Spleen (tissue), 11 donors: Measurements from ENCODE around the gene MAD2L1BP. TPM values are rescaled to one million over a fixed set of nuclear protein-coding genes. Genes with fewer than 3 reads are reported as not detected.

ENCODE experiments used
- DNase-seq: peaks from one replicate; pipeline ENCODE4 v3.0.0-alpha.2; 2020
- H3K27ac ChIP-seq, 8 donors: fragments of 200-600 bp; sonication (generic) in 7 of 8; 1 replicate in 4 of 8; 2 replicates in 4 of 8; pipeline versions ENCODE4 v1.5.0 to v1.8.0; 2016 to 2021; ENCODE audit warnings: inconsistent platforms in 4 of 8, mild to moderate bottlenecking in 4 of 8, moderate library complexity in 1 of 8
- H3K27me3 ChIP-seq, 7 donors: fragments of 200-600 bp; sonication (generic) in 6 of 7; replicated peaks in 1 of 7; 1 replicate in 4 of 7; 2 replicates in 3 of 7; pipeline versions ENCODE4 v1.5.0 to v1.8.0; 2016 to 2021; ENCODE audit warnings: inconsistent platforms in 3 of 7, mild to moderate bottlenecking in 1 of 7
- H3K36me3 ChIP-seq, 6 donors: fragments of 200-600 bp; sonication (generic) in 5 of 6; 1 replicate in 4 of 6; 2 replicates in 2 of 6; pipeline versions ENCODE4 v1.5.0 to v1.8.0; 2016 to 2021; ENCODE audit warnings: inconsistent platforms in 2 of 6
- H3K4me1 ChIP-seq, 6 donors: fragments of 200-600 bp; sonication (generic) in 5 of 6; 1 replicate in 3 of 6; 2 replicates in 3 of 6; pipeline versions ENCODE4 v1.5.0 to v1.8.0; 2016 to 2021; ENCODE audit warnings: inconsistent platforms in 3 of 6
- H3K4me3 ChIP-seq, 8 donors: fragments of 200-600 bp; sonication (generic) in 7 of 8; 1 replicate in 4 of 8; 2 replicates in 4 of 8; pipeline versions ENCODE4 v1.5.0 to v1.8.0; 2016 to 2021; ENCODE audit warnings: inconsistent platforms in 4 of 8, mild to moderate bottlenecking in 4 of 8, moderate library complexity in 2 of 8
- H3K9me3 ChIP-seq, 8 donors: fragments of 200-600 bp; sonication (generic) in 7 of 8; 1 replicate in 4 of 8; 2 replicates in 4 of 8; pipeline versions ENCODE4 v1.5.0 to v1.8.0; 2016 to 2021; ENCODE audit warnings: inconsistent platforms in 4 of 8
- CTCF ChIP-seq, 11 experiments: fragments of 200-600 bp in 7 of 11; fragments of 450-650 bp in 4 of 11; sonication (generic) in 4 of 11; IDR thresholded peaks in 8 of 11; conservative IDR thresholded peaks in 3 of 11; 1 replicate in 7 of 11; 2 replicates in 4 of 11; pipeline versions ENCODE4 v1.4.0 to v1.8.0; 2016 to 2021; ENCODE audit warnings: antibody characterized with exemption in 11 of 11, inconsistent platforms in 4 of 11, mild to moderate bottlenecking in 1 of 11
- POLR2A ChIP-seq, 3 donors: fragments of 450-650 bp; IDR thresholded peaks; one replicate each; pipeline ENCODE4 v1.5.1; 2017; ENCODE audit warnings: antibody characterized with exemption in 3 of 3, mild to moderate bottlenecking in 1 of 3
- POLR2AphosphoS5 ChIP-seq, 3 donors: sonication (generic); formaldehyde crosslinking; IDR thresholded peaks; one replicate each; pipeline ENCODE4 v1.5.1; 2017; ENCODE audit warnings: antibody characterized with exemption in 3 of 3
- WGBS, 5 donors: extraction: QIAGEN DNeasy Blood & Tissue Kit in 3 of 5; methylation state at CpG; one replicate each; pipeline versions ENCODE4 v1.1.5 to v1.1.7; 2013 to 2018; 5-methylcytosine and 5-hydroxymethylcytosine counted together
- intact Hi-C: fragments of 100-400 bp; cut with DNase I; formaldehyde crosslinking; loops from one replicate; pipeline ENCODE4 v1.15.0; 2023; ENCODE audit warnings: low total_unique reads
- polyA plus RNA-seq, 3 donors: library from polyadenylated mRNA; stranded (reverse); fragments of 200-250 nt; gene quantifications; one replicate each; pipeline ENCODE4 v1.2.1, GENCODE V29; 2013
- total RNA-seq, 7 donors: library from RNA; depleted of rRNA in 3 of 7; stranded (reverse); fragments of >200 nt in 3 of 7; fragmentation: NEBNext Ultra II Directional in 4 of 7; extraction: Animal tissue kit (Norgen Biotek cat#: 25700) in 4 of 7; gene quantifications; one replicate each; pipeline versions ENCODE4 v1.1.0 to v1.2.1, GENCODE V29; 2016 to 2021
- donor health status: healthy with polysubstance abuse.
- donor health status: DM: no; HTN: no; CAD: no; lungs with moderate emphysema.
- donor health status: DM: no; HTN: no; CAD: no.
- donor health status: Bipolar disorder and iron deficiency.
- donor health status: healthy.
- donor health status: DM: no; HTN: no; CAD: no.
- donor health status: DM: yes; HTN: yes; CAD: no.

MAD2L1BP gene
- total and polyA plus RNA-seq, 10 donors: 18.9 to 33.4 (median 21.7) TPM

DNA sequence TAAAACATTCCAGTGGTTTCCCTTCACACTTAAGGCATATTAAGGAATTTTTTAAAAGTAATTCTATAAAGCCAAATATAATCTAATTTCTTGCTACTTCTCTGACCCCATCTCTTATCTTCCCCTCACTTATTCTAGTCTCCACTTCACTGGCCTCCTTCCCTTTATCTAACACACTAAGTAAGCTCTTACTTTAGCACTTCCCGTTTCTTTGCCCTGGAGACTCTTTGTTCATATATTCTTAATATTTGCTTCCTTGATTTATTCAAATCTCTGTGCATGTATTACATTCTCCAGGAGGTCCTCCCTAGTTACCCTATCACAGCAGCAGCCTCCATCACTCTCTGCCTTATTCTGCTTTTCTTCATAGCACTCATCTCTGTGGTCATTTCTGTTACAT lies 26.8 kb upstream of the MAD2L1BP start:
- Histone ChIP-seq H3K9me3 (no peaks in the 10 kb centered on the region), H3K4me1 (peaks cover 0 to 14% (median 8%) of the 10 kb centered on the region in 6 donors), H3K27ac (peak overlapping the region in 2 of 8 donors; percentile 25 to 36), H3K4me3 (no peak overlapping the region), H3K27me3 (no peaks in the 10 kb centered on the region), H3K36me3 (peaks cover 3 to 87% (median 65%) of the 10 kb centered on the region in 6 donors)
- WGBS, 5 donors: 45 to 63% (median 53%) methylated on average over 1 of the region's 1 CpG
- no peak for DNase-seq
- TF ChIP-seq POLR2A (IDR thresholded peaks at IDR 0.05): no peak
- TF ChIP-seq CTCF (IDR thresholded peaks at IDR 0.05 in 8 of 11, conservative IDR thresholded peaks at IDR 0.05 in 3 of 11): no peak
- no peak for TF ChIP-seq POLR2AphosphoS5 (IDR thresholded peaks at IDR 0.05)
- intact Hi-C loops: loop anchor here (5.0 kb wide), 1 partner anchor 468 kb away; no protein-coding TSS in a partner anchor

DNA sequence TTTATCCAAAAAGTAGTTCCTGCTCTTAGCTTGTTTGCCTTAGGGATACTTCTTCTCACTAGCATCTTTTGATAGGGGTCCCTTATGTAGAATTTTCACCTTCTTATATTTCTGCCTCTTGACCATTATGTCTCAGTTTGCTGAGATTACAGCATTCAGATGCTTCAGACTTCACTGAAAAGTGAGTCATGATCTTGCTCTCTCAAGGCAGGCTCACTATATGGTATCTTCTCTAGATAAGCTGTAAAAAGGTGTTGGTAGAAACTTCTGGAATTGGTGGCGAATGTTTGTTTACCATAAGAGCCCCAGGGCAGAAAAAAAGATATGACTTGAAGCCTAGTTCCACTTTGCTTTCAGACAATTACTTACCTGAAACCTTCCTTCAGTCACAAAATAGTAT lies 26.2 kb upstream of the MAD2L1BP start:
- TF ChIP-seq POLR2A (IDR thresholded peaks at IDR 0.05): no peak
- TF ChIP-seq POLR2AphosphoS5 (IDR thresholded peaks at IDR 0.05): no peak
- TF ChIP-seq CTCF (IDR thresholded peaks at IDR 0.05 in 8 of 11, conservative IDR thresholded peaks at IDR 0.05 in 3 of 11): no peak
- peaks cover 0 to 14% (median 8%) of the 10 kb centered on the region in 6 donors for H3K4me1 ChIP-seq
- no peak for DNase-seq
- intact Hi-C loops: loop anchor here (5.0 kb wide), 1 partner anchor 468 kb away; no protein-coding TSS in a partner anchor
- H3K27ac ChIP-seq: no peak overlapping the region
- peaks cover 3 to 87% (median 65%) of the 10 kb centered on the region in 6 donors for H3K36me3 ChIP-seq
- H3K4me3 ChIP-seq: no peak overlapping the region
- no peaks in the 10 kb centered on the region for H3K9me3 ChIP-seq
- H3K27me3 ChIP-seq: no peaks in the 10 kb centered on the region
- 92 to 100% (median 97%) methylated on average over 1 of the region's 1 CpG for WGBS, 5 donors

DNA sequence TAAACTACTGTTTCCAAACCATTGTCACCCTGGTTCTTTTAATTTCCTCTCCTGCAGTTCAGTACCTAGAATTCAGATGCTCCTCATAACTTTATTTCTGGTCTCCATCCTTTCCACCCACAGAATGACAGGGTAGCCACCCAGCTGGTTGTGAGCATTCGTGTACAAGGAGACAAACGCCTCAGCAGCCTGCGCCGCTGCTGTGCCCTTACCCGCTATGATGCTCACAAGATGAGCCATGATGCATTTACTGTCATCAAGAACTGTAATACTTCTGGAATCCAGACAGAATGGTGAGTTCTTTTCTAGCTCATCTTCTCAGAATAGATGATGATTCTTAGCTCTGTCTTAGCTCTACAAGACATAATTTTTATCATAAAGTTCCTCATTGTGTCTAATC lies 25.2 kb upstream of the MAD2L1BP start:
- H3K36me3 ChIP-seq: peaks cover 2 to 87% (median 63%) of the 10 kb centered on the region in 6 donors

More for the DNA sequence above, 25.2 kb upstream of the MAD2L1BP start:
- intact Hi-C loops: no loop called here
- Histone ChIP-seq H3K4me3 (no peak overlapping the region), H3K9me3 (no peaks in the 10 kb centered on the region), H3K27me3 (no peaks in the 10 kb centered on the region), H3K27ac (no peak overlapping the region), H3K4me1 (peaks cover 0 to 14% (median 8%) of the 10 kb centered on the region in 6 donors)
- no peak for DNase-seq
- TF ChIP-seq CTCF (IDR thresholded peaks at IDR 0.05 in 8 of 11, conservative IDR thresholded peaks at IDR 0.05 in 3 of 11): no peak
- no peak for TF ChIP-seq POLR2A (IDR thresholded peaks at IDR 0.05)
- no peak for TF ChIP-seq POLR2AphosphoS5 (IDR thresholded peaks at IDR 0.05)
- 91 to 100% (median 97%) methylated on average over 5 of the region's 5 CpGs for WGBS, 5 donors
